Activated naive CD4-positive, alpha-beta T cell treated with anti-CD3 and anti-CD28 coated beads, Interleukin-2, amount 10 ng/mL, durations not matched to agents 7 days and 5 days (primary cell): ENCODE data around the gene SNAP47.

ENCODE experiments used
- CTCF ChIA-PET: fragments of 350-600 bp; sonication (Branson Sonifier 250); formaldehyde crosslinking; loops from one replicate; lab custom pipeline; 2021; ENCODE audit warnings: antibody characterized with exemption; lab: Charles Lee
- DNase-seq: peaks from one replicate; pipeline ENCODE4 v3.0.0-alpha.2; 2020
- H3K27ac Mint-ChIP-seq: one replicate; pipeline ENCODE4 v1.8.0; 2021; ENCODE audit warnings: mild to moderate bottlenecking, moderate library complexity, mixed read lengths
- H3K27me3 Mint-ChIP-seq: one replicate; pipeline ENCODE4 v1.8.0; 2021; ENCODE audit warnings: mild to moderate bottlenecking, mixed read lengths
- H3K36me3 Mint-ChIP-seq: one replicate; pipeline ENCODE4 v1.8.0; 2021; ENCODE audit warnings: mixed read lengths
- H3K4me1 Mint-ChIP-seq: one replicate; pipeline ENCODE4 v1.8.0; 2021; ENCODE audit warnings: mixed read lengths
- H3K4me3 Mint-ChIP-seq: one replicate; pipeline ENCODE4 v1.8.0; 2021; ENCODE audit warnings: mild to moderate bottlenecking, moderate library complexity, mixed read lengths
- H3K9me3 Mint-ChIP-seq: one replicate; pipeline ENCODE4 v1.8.0; 2021; ENCODE audit warnings: mixed read lengths

SNAP47 gene

DNA sequence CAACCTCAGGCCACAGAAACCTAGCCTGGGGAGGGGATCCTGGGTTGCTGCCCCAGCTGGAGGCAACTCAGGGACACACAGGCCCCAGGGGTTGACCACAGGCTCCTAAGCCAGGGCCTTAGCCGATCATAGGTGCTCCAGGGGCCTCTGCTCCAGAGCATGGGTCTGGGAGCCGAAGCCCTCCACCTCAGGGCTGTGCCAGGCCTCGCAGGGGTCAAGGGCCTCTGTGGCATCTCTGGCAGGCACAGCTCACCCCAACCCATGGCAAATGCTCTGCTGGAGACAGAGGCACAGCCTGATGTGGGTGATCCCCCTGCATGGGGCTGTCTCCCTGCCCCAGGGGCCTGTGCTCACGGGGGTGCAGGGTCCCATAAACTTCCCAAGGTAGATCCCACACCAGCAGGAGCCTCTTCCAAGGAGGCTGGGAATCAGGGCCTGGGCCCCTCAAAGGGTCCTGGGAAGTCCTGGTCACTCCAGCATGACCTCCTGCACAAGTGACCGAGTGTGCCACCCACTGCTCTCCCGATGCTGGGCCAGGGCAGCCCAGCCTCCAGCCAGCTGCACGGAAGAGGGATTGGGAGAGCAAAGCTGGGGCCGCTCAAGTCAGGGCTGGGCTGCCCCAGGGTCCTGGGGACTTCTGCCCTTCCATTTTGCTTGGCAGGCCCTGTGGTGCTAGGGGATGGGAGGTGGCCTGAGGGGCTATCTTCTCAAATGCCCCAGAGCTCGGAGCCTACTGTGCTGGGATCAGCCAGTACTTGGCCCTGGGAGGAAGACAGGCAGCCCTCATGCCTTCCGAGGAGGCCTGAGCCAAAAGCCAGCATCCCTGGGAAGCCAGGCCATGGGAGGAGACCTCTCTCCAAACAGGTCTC is 58.1 kb downstream of the SNAP47 start:
- Mint-ChIP-seq H3K36me3 (no peaks in the 10 kb centered on the region), H3K4me3 (no peak overlapping the region), H3K4me1 (peaks cover 6% of the 10 kb centered on the region), H3K27me3 (peaks cover 42% of the 10 kb centered on the region), H3K9me3 (no peaks in the 10 kb centered on the region), H3K27ac (no peak overlapping the region)
- no peak for DNase-seq
- CTCF ChIA-PET, result no interaction called here

GRCh38 chr1:227793948-227794816 is 58.9 kb downstream of the SNAP47 start:
- no peak for DNase-seq
- Mint-ChIP-seq H3K9me3 (no peaks in the 10 kb centered on the region), H3K36me3 (no peaks in the 10 kb centered on the region), H3K27ac (no peak overlapping the region), H3K4me3 (no peak overlapping the region), H3K4me1 (peaks cover 4% of the 10 kb centered on the region), H3K27me3 (peaks cover 35% of the 10 kb centered on the region)
- CTCF ChIA-PET, result no interaction called here

DNA sequence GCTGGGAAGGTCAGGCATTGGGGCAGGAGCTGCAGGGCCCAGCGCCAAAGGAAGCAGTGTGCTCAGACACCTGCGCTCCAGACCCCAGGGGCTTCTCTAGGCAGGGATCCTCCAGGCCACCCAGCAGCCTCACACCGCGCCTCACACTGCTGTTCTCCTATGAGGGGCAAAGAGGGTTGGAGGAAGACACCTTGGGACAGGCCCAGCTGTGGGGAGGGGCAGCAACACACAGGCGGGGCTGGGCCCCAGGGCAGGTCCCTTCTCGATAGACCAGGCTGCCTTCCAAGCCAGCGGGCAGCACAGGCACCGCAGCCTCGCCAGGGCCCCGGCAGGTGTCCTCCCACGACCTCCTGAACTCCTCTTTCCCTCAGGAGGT is 59.6 kb downstream of the SNAP47 start:
- DNase-seq, result no peak
- H3K27me3 Mint-ChIP-seq, result peaks cover 35% of the 10 kb centered on the region
- H3K27ac Mint-ChIP-seq, result no peak overlapping the region
- H3K9me3 Mint-ChIP-seq, result no peaks in the 10 kb centered on the region
- CTCF ChIA-PET, result no interaction called here
- no peaks in the 10 kb centered on the region for H3K4me1 Mint-ChIP-seq
- no peaks in the 10 kb centered on the region for H3K36me3 Mint-ChIP-seq
- no peak overlapping the region for H3K4me3 Mint-ChIP-seq

- no peaks in the 10 kb centered on the region for H3K9me3 Mint-ChIP-seq
- no peaks in the 10 kb centered on the region for H3K36me3 Mint-ChIP-seq
- CTCF ChIA-PET, result no interaction called here
- H3K4me3 Mint-ChIP-seq, result no peak overlapping the region
- DNase-seq, result no peak
- no peaks in the 10 kb centered on the region for H3K4me1 Mint-ChIP-seq
- H3K27me3 Mint-ChIP-seq, result peaks cover 39% of the 10 kb centered on the region
- no peak overlapping the region for H3K27ac Mint-ChIP-seq
Observed at GRCh38 chr1:227795732-227796131, 60.5 kb downstream of the SNAP47 start.

DNA sequence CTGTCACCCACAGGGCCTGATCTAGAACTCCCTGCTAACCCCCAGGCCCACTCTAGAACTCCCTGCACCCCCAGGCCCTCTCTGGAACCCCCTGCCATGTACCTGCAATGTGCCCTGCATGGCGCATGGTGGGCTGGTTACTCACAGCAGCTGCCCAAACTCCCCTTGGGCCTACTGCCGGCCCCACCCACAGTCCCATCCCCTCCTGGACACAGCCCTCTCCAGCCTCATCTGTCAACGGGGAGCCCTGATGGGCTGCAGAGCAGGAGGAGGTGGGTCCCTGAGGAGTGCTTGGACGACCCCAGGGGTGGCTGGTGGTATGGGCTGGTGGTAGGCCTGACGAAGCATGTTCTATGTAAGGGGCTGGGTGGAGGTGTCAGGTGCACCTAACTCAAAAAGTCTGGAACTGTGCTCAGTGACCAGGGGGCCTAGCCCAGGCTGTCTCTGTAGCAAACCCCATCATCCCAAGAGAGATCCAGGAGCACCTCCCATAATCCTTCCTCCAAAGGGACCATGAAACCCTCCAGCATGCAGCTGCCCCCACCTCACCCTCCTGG is 61.2 kb downstream of the SNAP47 start:
- no peaks in the 10 kb centered on the region for H3K4me1 Mint-ChIP-seq
- no peaks in the 10 kb centered on the region for H3K9me3 Mint-ChIP-seq
- no peak for DNase-seq
- CTCF ChIA-PET, result no interaction called here
- H3K27ac Mint-ChIP-seq, result no peak overlapping the region
- peaks cover 35% of the 10 kb centered on the region for H3K27me3 Mint-ChIP-seq
- H3K36me3 Mint-ChIP-seq, result no peaks in the 10 kb centered on the region
- H3K4me3 Mint-ChIP-seq, result no peak overlapping the region

- DNase-seq, result no peak
- Mint-ChIP-seq H3K27me3 (peaks cover 42% of the 10 kb centered on the region), H3K4me1 (no peaks in the 10 kb centered on the region), H3K9me3 (no peaks in the 10 kb centered on the region), H3K4me3 (no peak overlapping the region), H3K36me3 (no peaks in the 10 kb centered on the region), H3K27ac (no peak overlapping the region)
- CTCF ChIA-PET, result no interaction called here
Observed at GRCh38 chr1:227797144-227797543, 61.9 kb downstream of the SNAP47 start.

DNA sequence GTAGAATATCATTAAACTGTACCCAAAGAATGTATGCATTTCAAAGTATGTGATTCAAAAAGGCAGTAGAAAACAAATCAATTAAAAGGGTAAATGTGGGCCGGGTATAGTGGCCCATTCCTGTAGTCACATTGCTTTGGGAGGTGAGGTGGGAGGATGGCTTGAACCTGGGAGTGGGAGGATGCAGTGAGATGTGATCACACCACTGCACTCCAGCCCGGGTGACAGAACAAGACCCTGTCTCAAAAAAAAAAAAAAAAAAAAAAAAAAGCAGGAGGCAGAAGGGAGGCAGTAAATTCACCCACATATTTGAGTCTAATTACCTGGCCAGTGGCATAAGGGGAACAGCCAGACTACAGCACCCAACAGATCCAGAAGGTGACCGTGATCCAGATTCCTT is 62.4 kb downstream of the SNAP47 start:
- Mint-ChIP-seq H3K36me3 (no peaks in the 10 kb centered on the region), H3K27me3 (peaks cover 42% of the 10 kb centered on the region), H3K4me3 (no peak overlapping the region), H3K27ac (no peak overlapping the region), H3K4me1 (no peaks in the 10 kb centered on the region), H3K9me3 (no peaks in the 10 kb centered on the region)
- no peak for DNase-seq
- CTCF ChIA-PET, result no interaction called here

DNA sequence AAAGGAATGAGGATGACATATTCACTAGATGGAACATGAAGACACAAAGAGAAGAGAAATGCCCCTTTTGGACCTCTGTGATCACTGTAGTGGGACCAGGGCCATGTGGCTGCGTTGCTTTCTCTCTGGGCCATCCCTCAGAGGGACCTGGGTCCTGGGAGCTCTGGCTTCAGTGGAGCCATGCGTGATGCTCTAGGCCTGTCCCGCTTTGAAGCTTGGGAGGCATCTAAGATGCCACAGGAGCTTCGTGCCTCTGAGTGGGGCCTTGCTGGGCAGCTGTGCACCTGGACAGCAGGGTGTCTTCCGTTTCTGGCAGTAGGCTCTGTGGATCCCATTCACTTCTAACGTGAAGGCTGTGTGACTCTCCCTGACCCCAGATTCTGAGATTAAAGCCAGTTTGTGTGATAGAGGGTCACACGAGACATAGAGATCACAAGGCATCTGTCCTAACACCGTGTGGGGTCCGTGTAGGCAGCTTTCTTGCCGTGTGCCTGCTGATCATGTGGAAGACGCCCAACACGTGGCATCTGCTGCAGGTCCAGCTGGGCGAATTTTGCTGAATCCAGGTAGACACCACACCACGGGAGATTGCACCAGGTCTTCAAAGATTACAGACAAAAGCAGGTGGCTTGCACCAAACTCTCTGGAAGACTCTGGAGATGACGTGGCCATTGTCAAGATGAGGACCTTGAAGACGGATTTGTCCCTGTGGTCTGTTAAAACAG is 63.0 kb downstream of the SNAP47 start:
- H3K36me3 Mint-ChIP-seq, result no peaks in the 10 kb centered on the region
- H3K27ac Mint-ChIP-seq, result no peak overlapping the region
- CTCF ChIA-PET, result no interaction called here
- no peak overlapping the region for H3K4me3 Mint-ChIP-seq
- H3K4me1 Mint-ChIP-seq, result no peaks in the 10 kb centered on the region
- DNase-seq, result no peak
- H3K9me3 Mint-ChIP-seq, result no peaks in the 10 kb centered on the region
- peaks cover 47% of the 10 kb centered on the region for H3K27me3 Mint-ChIP-seq

GRCh38 chr1:227799756-227800155 is 64.5 kb downstream of the SNAP47 start:
- no peaks in the 10 kb centered on the region for H3K4me1 Mint-ChIP-seq
- CTCF ChIA-PET, result no interaction called here
- H3K4me3 Mint-ChIP-seq, result no peak overlapping the region
- no peak overlapping the region for H3K27ac Mint-ChIP-seq
- DNase-seq, result no peak
- no peaks in the 10 kb centered on the region for H3K9me3 Mint-ChIP-seq
- peaks cover 45% of the 10 kb centered on the region for H3K27me3 Mint-ChIP-seq
- H3K36me3 Mint-ChIP-seq, result no peaks in the 10 kb centered on the region

- CTCF ChIA-PET, result no interaction called here
- no peak for DNase-seq
- peaks cover 36% of the 10 kb centered on the region for H3K27me3 Mint-ChIP-seq
- H3K9me3 Mint-ChIP-seq, result peaks cover 5% of the 10 kb centered on the region
- no peak overlapping the region for H3K27ac Mint-ChIP-seq
- no peak overlapping the region for H3K4me3 Mint-ChIP-seq
- H3K4me1 Mint-ChIP-seq, result peaks cover 6% of the 10 kb centered on the region
- peaks cover 1% of the 10 kb centered on the region for H3K36me3 Mint-ChIP-seq
Observed at GRCh38 chr1:227803933-227804332, 68.7 kb downstream of the SNAP47 start.

DNA sequence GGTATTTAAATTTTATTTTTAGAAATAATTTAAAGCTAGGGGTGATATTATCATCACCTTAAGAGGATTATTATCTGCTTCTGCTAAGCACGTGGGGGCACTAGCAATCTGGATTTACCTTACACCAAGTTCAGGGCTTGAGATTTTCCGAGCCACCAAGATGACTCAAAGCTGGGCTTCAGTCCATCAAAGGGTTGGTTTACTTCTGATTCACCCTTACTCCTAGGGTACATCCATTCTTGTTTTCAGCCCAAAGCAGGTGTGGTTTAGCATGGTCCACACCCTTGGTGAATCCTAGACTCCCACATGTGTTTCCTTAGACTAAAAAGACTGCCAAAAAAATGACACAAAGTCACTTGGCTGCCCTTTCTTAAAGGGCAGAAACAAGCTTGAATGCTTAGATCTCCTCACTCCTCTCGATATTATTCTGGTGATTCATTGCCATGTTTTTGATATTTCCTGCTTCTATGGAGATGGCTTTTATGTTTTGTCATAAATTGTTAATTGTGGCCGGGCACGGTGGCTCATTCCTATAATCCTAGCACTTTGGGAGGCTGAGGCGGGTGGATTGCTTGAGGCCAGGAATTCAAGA is 70.5 kb downstream of the SNAP47 start:
- H3K36me3 Mint-ChIP-seq, result peaks cover 1% of the 10 kb centered on the region
- H3K4me3 Mint-ChIP-seq, result no peak overlapping the region
- no peak overlapping the region for H3K27ac Mint-ChIP-seq
- H3K4me1 Mint-ChIP-seq, result peaks cover 9% of the 10 kb centered on the region
- CTCF ChIA-PET, result no interaction called here
- peaks cover 29% of the 10 kb centered on the region for H3K27me3 Mint-ChIP-seq
- peaks cover 9% of the 10 kb centered on the region for H3K9me3 Mint-ChIP-seq
- DNase-seq, result no peak

GRCh38 chr1:227808566-227808965 is 73.3 kb downstream of the SNAP47 start:
- H3K27ac Mint-ChIP-seq, result no peak overlapping the region
- peaks cover 9% of the 10 kb centered on the region for H3K4me1 Mint-ChIP-seq
- H3K27me3 Mint-ChIP-seq, result peaks cover 15% of the 10 kb centered on the region
- peaks cover 1% of the 10 kb centered on the region for H3K36me3 Mint-ChIP-seq
- DNase-seq, result no peak
- CTCF ChIA-PET, result no interaction called here
- H3K4me3 Mint-ChIP-seq, result no peak overlapping the region
- peaks cover 21% of the 10 kb centered on the region for H3K9me3 Mint-ChIP-seq

DNA sequence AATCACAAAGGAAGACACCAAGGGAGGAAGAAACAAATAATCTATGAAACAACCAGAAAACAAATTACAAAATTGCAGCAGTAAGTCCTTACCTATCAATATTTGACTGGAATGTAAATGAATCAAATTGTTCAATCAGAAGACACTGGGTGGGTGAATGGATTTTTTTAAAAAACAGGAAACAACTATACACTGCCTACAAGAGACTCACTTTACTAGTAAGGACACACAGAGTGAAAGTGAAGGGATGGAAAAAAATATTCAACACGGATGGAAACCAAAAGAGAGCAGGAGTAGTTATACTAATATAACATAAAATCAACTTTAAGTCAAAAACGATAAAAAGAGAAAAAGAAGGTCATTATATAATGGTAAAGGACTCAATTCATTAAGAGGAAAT is 73.8 kb downstream of the SNAP47 start:
- H3K4me1 Mint-ChIP-seq, result peaks cover 9% of the 10 kb centered on the region
- no peak for DNase-seq
- CTCF ChIA-PET, result no interaction called here
- H3K36me3 Mint-ChIP-seq, result peaks cover 1% of the 10 kb centered on the region
- peaks cover 26% of the 10 kb centered on the region for H3K9me3 Mint-ChIP-seq
- no peak overlapping the region for H3K27ac Mint-ChIP-seq
- H3K4me3 Mint-ChIP-seq, result no peak overlapping the region
- peaks cover 15% of the 10 kb centered on the region for H3K27me3 Mint-ChIP-seq

- peaks cover 2% of the 10 kb centered on the region for H3K4me1 Mint-ChIP-seq
- H3K36me3 Mint-ChIP-seq, result peaks cover 5% of the 10 kb centered on the region
- CTCF ChIA-PET, result no interaction called here
- H3K27ac Mint-ChIP-seq, result no peak overlapping the region
- H3K27me3 Mint-ChIP-seq, result peaks cover 5% of the 10 kb centered on the region
- DNase-seq, result no peak
- peaks cover 36% of the 10 kb centered on the region for H3K9me3 Mint-ChIP-seq
- no peak overlapping the region for H3K4me3 Mint-ChIP-seq
Observed at GRCh38 chr1:227813962-227814361, 78.7 kb downstream of the SNAP47 start.
